SK-N-SH (cell line): ENCODE measurements around the gene DMBT1. TPM values are rescaled to one million over a fixed set of nuclear protein-coding genes. Genes with fewer than 3 reads are reported as not detected.

Experiments used
- CTCF ChIA-PET: fragments of 300-600, 350-600 bp; formaldehyde crosslinking; extraction: SDS; loops from one replicate; lab custom pipeline; 2021; lab: Yijun Ruan, JAX
- POLR2A ChIA-PET: fragments of 350-600 bp; sonication (Branson Sonifier 250); formaldehyde crosslinking; extraction: SDS; loops from one replicate; lab custom pipeline; 2020; ENCODE audit warnings: antibody characterized with exemption, inconsistent platforms; lab: Yijun Ruan, JAX
- DNase-seq: peaks from one replicate; pipeline ENCODE4 v3.0.0; 2012
- H2AFZ ChIP-seq: fragments of 200-600 bp; sonication (generic); 2 replicates; pipeline ENCODE4 v1.8.1; 2016; ENCODE audit warnings: antibody characterized with exemption, mild to moderate bottlenecking, low read depth
- H3F3A ChIP-seq: fragments of 200-600 bp; sonication (generic); replicated peaks from 2 replicates; pipeline ENCODE3; 2016; ENCODE audit warnings: antibody characterized with exemption, mild to moderate bottlenecking; ENCODE audit not compliant: insufficient read depth
- H3K27ac ChIP-seq, 2 experiments: fragments of 200-500 bp in 1 of 2; fragments of 200-600 bp in 1 of 2; sonication (Bioruptor generic) in 1 of 2; sonication (generic), shearing (Covaris generic) in 1 of 2; 2 replicates each; pipeline versions ENCODE4 v1.5.1 to v1.6.1; 2014 to 2016; ENCODE audit warnings: low read depth in 2 of 2, inconsistent platforms in 1 of 2, low read length in 1 of 2, mild to moderate bottlenecking in 1 of 2, mixed read lengths in 1 of 2
- H3K27me3 ChIP-seq: fragments of 200-600 bp; sonication (generic), shearing (Covaris generic); 2 replicates; pipeline ENCODE4 v1.6.1; 2016; ENCODE audit warnings: mixed run types; ENCODE audit not compliant: insufficient read depth
- H3K36me3 ChIP-seq, 2 experiments: fragments of 200-500 bp in 1 of 2; fragments of 200-600 bp in 1 of 2; sonication (Bioruptor generic) in 1 of 2; sonication (generic) in 1 of 2; replicated peaks in 1 of 2; 2 replicates each; pipeline versions ENCODE3 to v1.5.1; 2014 to 2016; ENCODE audit warnings: low read length in 1 of 2, mild to moderate bottlenecking in 1 of 2; ENCODE audit not compliant: insufficient read depth in 2 of 2, control insufficient read depth in 1 of 2
- H3K4me1 ChIP-seq, 2 experiments: fragments of 200-500 bp in 1 of 2; fragments of 200-600 bp in 1 of 2; sonication (Bioruptor generic) in 1 of 2; sonication (generic), shearing (Covaris generic) in 1 of 2; 2 replicates each; pipeline versions ENCODE4 v1.5.1 to v1.6.1; 2014 to 2016; ENCODE audit warnings: low read depth in 1 of 2, low read length in 1 of 2, mixed run types in 1 of 2; ENCODE audit not compliant: insufficient read depth in 2 of 2, control insufficient read depth in 1 of 2
- H3K4me2 ChIP-seq: fragments of 200-600 bp; sonication (generic), shearing (Covaris generic); 2 replicates; pipeline ENCODE4 v1.6.1; 2017; ENCODE audit warnings: mixed run types
- H3K4me3 ChIP-seq, 2 experiments: fragments of 200-500 bp in 1 of 2; fragments of 200-600 bp in 1 of 2; sonication (Bioruptor generic) in 1 of 2; sonication (generic), shearing (Covaris generic) in 1 of 2; 2 replicates each; pipeline versions ENCODE4 v1.5.1 to v1.8.1; 2014 to 2016; ENCODE audit warnings: low read depth in 2 of 2, inconsistent platforms in 1 of 2, low read length in 1 of 2, mild to moderate bottlenecking in 1 of 2, mixed read lengths in 1 of 2, moderate library complexity in 1 of 2
- H3K79me2 ChIP-seq: fragments of 200-600 bp; sonication (generic); 2 replicates; pipeline ENCODE4 v1.8.1; 2017; ENCODE audit warnings: mild to moderate bottlenecking; ENCODE audit not compliant: insufficient read depth
- H3K9ac ChIP-seq: fragments of 200-600 bp; sonication (generic); 2 replicates; pipeline ENCODE4 v1.6.1; 2017; ENCODE audit warnings: mixed run types
- H3K9me2 ChIP-seq: fragments of 200-600 bp; sonication (generic); 2 replicates; pipeline ENCODE4 v1.6.1; 2017; ENCODE audit warnings: mixed run types
- H3K9me3 ChIP-seq: fragments of 200-600 bp; sonication (generic); 2 replicates; pipeline ENCODE4 v1.6.1; 2017; ENCODE audit warnings: mixed run types, mild to moderate bottlenecking, moderate library complexity
- H4K20me1 ChIP-seq: fragments of 200-600 bp; sonication (generic); 2 replicates; pipeline ENCODE4 v1.6.1; 2017; ENCODE audit warnings: mild to moderate bottlenecking, mixed run types; ENCODE audit not compliant: insufficient read depth
- EZH2phosphoT487 ChIP-seq: fragments of 200-600 bp; sonication (generic); IDR thresholded peaks from 2 replicates; pipeline ENCODE4 v1.6.1; 2017; ENCODE audit warnings: low read depth, mixed run types, mild to moderate bottlenecking, antibody characterized with exemption, moderate library complexity, borderline replicate concordance
- FOXJ3 ChIP-seq: sonication (generic); formaldehyde crosslinking; IDR thresholded peaks from 2 replicates; pipeline ENCODE4 v1.5.1; 2020; ENCODE audit warnings: mild to moderate bottlenecking, missing genetic modification reagents
- FOXM1 ChIP-seq: IDR thresholded peaks from 2 replicates; pipeline ENCODE4 v1.4.0; 2012; ENCODE audit warnings: low read depth, mild to moderate bottlenecking
- JUND ChIP-seq: IDR thresholded peaks from 2 replicates; pipeline ENCODE4 v1.4.0; 2012
- NFIC ChIP-seq: IDR thresholded peaks from 2 replicates; pipeline ENCODE4 v1.4.0; 2012; ENCODE audit warnings: borderline replicate concordance
- RAD21 ChIP-seq: IDR thresholded peaks from 2 replicates; pipeline ENCODE4 v1.6.1; 2012; ENCODE audit warnings: mild to moderate bottlenecking, low read length
- SIN3A ChIP-seq: IDR thresholded peaks from 2 replicates; pipeline ENCODE4 v1.6.1; 2012; ENCODE audit warnings: low read depth, mild to moderate bottlenecking, low read length, moderate library complexity, borderline replicate concordance
- YY1 ChIP-seq: IDR thresholded peaks from 2 replicates; pipeline ENCODE4 v1.4.0; 2012; ENCODE audit warnings: low read depth, mild to moderate bottlenecking
- WGBS: methylation state at CpG from one replicate; pipeline ENCODE4 v1.1.6; 2017; ENCODE audit warnings: low lambda C conversion rate; 5-methylcytosine and 5-hydroxymethylcytosine counted together
- polyA plus RNA-seq, 3 experiments: library from polyadenylated mRNA; depleted of rRNA; stranded (reverse); fragments of >200 nt; gene quantifications; 2 replicates each; pipeline ENCODE4 v1.2.3, GENCODE V29; 2012
- TF ChIP-seq, protein P1 (sequence below): IDR thresholded peaks from 2 replicates; pipeline ENCODE4 v1.4.0; 2012; ENCODE audit warnings: low read depth, borderline replicate concordance

DMBT1 gene
- polyA plus RNA-seq, 1 of the 3 experiments (the other 2 are of a cell fraction), result not detected

DNA sequence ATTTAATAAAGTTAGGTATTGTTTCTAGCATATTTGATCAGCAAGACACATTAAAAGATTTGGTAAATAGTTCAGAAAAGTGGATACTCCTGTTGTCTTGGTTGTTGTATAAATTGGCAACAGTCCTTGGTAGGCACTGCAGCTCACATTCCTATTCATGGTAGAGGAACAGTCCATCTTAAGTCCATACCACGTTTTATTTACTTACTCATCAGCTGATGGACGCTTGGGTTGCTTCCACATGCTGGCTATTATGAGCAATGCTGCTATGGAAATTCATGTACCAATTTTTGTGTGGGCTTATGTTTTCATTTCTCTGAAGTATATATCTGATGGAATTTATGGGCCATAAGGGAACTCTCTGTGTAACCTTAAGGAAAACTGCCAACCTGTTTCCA, 95.8 kb downstream of the DMBT1 start (continued):
- TF ChIP-seq, protein P1, sequence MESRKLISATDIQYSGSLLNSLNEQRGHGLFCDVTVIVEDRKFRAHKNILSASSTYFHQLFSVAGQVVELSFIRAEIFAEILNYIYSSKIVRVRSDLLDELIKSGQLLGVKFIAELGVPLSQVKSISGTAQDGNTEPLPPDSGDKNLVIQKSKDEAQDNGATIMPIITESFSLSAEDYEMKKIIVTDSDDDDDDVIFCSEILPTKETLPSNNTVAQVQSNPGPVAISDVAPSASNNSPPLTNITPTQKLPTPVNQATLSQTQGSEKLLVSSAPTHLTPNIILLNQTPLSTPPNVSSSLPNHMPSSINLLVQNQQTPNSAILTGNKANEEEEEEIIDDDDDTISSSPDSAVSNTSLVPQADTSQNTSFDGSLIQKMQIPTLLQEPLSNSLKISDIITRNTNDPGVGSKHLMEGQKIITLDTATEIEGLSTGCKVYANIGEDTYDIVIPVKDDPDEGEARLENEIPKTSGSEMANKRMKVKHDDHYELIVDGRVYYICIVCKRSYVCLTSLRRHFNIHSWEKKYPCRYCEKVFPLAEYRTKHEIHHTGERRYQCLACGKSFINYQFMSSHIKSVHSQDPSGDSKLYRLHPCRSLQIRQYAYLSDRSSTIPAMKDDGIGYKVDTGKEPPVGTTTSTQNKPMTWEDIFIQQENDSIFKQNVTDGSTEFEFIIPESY, result no peak
- TF ChIP-seq RAD21, result no peak

DNA sequence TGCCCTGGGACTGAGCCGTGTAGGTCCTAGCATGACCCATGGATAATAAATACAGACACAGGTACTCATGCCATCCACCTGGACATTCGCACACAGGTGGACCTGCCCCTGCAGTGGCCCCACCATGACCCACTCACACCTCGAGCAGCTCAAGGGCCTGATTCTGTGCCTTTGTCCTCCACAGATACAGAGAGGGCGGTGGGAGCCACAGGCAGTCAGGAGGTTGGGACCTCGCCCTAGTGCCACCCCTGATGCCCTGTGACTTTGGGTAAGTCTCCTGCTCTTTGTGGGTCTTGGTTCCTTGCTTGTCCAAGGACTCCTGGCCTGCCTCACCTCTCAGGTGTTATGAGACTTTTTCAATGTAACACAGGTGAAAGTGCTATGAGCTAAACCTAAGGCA, 96.2 kb downstream of the DMBT1 start:
- H4K20me1 ChIP-seq, result no peaks in the 10 kb centered on the region
- CTCF ChIA-PET, result interaction anchor here (1.5 kb wide), 1 partner anchor 8 kb away, joined by 7 read pairs; no protein-coding TSS in a partner anchor
- no peaks in the 10 kb centered on the region for H3K79me2 ChIP-seq
- H3K27ac ChIP-seq, result no peak overlapping the region
- H3K9ac ChIP-seq, result no peak overlapping the region
- no peaks in the 10 kb centered on the region for H3K9me3 ChIP-seq
- H3K36me3 ChIP-seq, result no peaks in the 10 kb centered on the region
- no peaks in the 10 kb centered on the region for H3F3A ChIP-seq
- H3K4me1 ChIP-seq, result peaks cover 0 to 4% of the 10 kb centered on the region in 2 experiments; a peak in 1 of 4 replicates
- 23% methylated on average over 5 of the region's 5 CpGs for WGBS
- no peaks in the 10 kb centered on the region for H3K9me2 ChIP-seq
- TF ChIP-seq FOXM1 (no peak), SIN3A (no peak), EZH2phosphoT487 (no peak), FOXJ3 (CRISPR knock-in tag) (no peak)
- no peak for DNase-seq
- no peak overlapping the region for H2AFZ ChIP-seq
- H3K27me3 ChIP-seq, result no peaks in the 10 kb centered on the region
- POLR2A ChIA-PET, result no interaction called here
- no peak overlapping the region for H3K4me2 ChIP-seq
- no peak overlapping the region for H3K4me3 ChIP-seq

DNA sequence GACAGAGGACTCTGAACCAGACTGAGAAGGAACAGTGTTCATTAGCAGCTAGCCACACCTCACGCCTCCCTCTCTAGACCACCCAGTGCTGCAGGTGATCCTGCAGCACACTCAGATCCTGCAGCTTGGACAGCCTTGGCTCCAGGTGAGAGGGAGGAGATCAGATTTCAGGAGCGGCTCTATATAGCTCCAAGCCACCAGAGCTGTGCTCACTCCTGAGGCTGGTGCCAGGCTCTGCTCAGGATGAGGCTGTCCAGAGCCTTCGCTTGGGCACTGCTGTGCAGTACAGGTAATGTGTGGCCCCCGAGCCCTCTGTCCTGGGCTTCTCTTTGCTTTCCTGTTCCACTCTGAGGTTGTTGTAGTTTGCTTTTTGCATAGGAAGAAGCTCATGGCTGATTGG, 96.7 kb downstream of the DMBT1 start:
- 31% methylated on average over 3 of the region's 4 CpGs for WGBS
- DNase-seq, result no peak
- H3K4me2 ChIP-seq, result no peak overlapping the region
- ChIA-PET POLR2A (no interaction called here), CTCF (interaction anchor here (1.5 kb wide), 1 partner anchor 9 kb away, joined by 7 read pairs; no protein-coding TSS in a partner anchor)
- no peaks in the 10 kb centered on the region for H3F3A ChIP-seq
- TF ChIP-seq EZH2phosphoT487 (no peak), JUND (no peak), YY1 (no peak)
- H3K9me3 ChIP-seq, result no peaks in the 10 kb centered on the region
- H4K20me1 ChIP-seq, result no peaks in the 10 kb centered on the region
- no peaks in the 10 kb centered on the region for H3K36me3 ChIP-seq
- no peaks in the 10 kb centered on the region for H3K27me3 ChIP-seq
- no peaks in the 10 kb centered on the region for H3K79me2 ChIP-seq
- no peak overlapping the region for H2AFZ ChIP-seq
- H3K9me2 ChIP-seq, result no peaks in the 10 kb centered on the region
- H3K27ac ChIP-seq, result no peak overlapping the region
- H3K4me3 ChIP-seq, result no peak overlapping the region
- peaks cover 0 to 4% of the 10 kb centered on the region in 2 experiments; a peak in 1 of 4 replicates for H3K4me1 ChIP-seq
- no peak overlapping the region for H3K9ac ChIP-seq

DNA sequence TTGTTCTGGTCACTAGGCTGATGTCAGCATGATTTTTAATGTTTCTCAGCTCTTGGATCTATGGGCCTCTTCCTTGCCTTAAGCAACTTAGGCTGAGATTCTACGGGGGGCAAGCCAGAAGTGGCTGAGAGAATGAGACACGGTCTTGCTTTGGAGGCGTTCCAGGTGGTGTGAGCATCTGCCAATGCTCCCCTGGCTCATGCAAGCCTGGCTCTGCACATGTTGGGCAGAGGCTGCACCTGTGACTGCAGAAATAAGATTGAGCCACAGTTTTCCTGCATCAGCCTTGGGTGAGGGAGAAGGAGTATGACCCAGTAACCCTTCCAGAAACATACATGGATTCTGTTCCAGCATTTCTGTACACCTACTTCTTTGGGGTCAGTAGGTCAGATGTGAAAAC, 97.2 kb downstream of the DMBT1 start:
- TF ChIP-seq NFIC (no peak), SIN3A (no peak)
- Histone ChIP-seq H2AFZ (no peak overlapping the region), H3K4me2 (no peak overlapping the region), H3K27me3 (no peaks in the 10 kb centered on the region), H3K9me2 (no peaks in the 10 kb centered on the region), H3K9ac (no peak overlapping the region), H3K4me3 (no peak overlapping the region), H3K27ac (no peak overlapping the region), H3K36me3 (no peaks in the 10 kb centered on the region), H4K20me1 (no peaks in the 10 kb centered on the region), H3K9me3 (no peaks in the 10 kb centered on the region), H3K4me1 (peaks cover 0 to 4% of the 10 kb centered on the region in 2 experiments; a peak in 1 of 4 replicates), H3K79me2 (no peaks in the 10 kb centered on the region), H3F3A (no peaks in the 10 kb centered on the region)
- 19% methylated on average over 3 of the region's 3 CpGs for WGBS
- ChIA-PET CTCF (interaction anchor here (1.5 kb wide), 1 partner anchor 9 kb away, joined by 7 read pairs; no protein-coding TSS in a partner anchor), POLR2A (no interaction called here)
- DNase-seq, result no peak
